HL-60 (cell line): ENCODE results near the gene MUC22.

Source experiments
- POLR2AphosphoS5 ChIP-seq: IDR thresholded peaks from 2 replicates; pipeline ENCODE4 v1.6.1; 2012; ENCODE audit warnings: low read depth
- TF ChIP-seq, protein P1 (sequence below): IDR thresholded peaks from one replicate; pipeline ENCODE4 v1.5.1; 2011; ENCODE audit warnings: low read length, control low read depth, inconsistent platforms; ENCODE audit not compliant: insufficient read depth
- TF ChIP-seq, protein P2 (sequence below): IDR thresholded peaks from 2 replicates; pipeline ENCODE4 v1.6.1; 2012; ENCODE audit warnings: low read depth; ENCODE audit not compliant: insufficient replicate concordance

- no peak for TF ChIP-seq POLR2AphosphoS5
- TF ChIP-seq, protein P1, sequence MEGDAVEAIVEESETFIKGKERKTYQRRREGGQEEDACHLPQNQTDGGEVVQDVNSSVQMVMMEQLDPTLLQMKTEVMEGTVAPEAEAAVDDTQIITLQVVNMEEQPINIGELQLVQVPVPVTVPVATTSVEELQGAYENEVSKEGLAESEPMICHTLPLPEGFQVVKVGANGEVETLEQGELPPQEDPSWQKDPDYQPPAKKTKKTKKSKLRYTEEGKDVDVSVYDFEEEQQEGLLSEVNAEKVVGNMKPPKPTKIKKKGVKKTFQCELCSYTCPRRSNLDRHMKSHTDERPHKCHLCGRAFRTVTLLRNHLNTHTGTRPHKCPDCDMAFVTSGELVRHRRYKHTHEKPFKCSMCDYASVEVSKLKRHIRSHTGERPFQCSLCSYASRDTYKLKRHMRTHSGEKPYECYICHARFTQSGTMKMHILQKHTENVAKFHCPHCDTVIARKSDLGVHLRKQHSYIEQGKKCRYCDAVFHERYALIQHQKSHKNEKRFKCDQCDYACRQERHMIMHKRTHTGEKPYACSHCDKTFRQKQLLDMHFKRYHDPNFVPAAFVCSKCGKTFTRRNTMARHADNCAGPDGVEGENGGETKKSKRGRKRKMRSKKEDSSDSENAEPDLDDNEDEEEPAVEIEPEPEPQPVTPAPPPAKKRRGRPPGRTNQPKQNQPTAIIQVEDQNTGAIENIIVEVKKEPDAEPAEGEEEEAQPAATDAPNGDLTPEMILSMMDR = no peak
- TF ChIP-seq, protein P2, sequence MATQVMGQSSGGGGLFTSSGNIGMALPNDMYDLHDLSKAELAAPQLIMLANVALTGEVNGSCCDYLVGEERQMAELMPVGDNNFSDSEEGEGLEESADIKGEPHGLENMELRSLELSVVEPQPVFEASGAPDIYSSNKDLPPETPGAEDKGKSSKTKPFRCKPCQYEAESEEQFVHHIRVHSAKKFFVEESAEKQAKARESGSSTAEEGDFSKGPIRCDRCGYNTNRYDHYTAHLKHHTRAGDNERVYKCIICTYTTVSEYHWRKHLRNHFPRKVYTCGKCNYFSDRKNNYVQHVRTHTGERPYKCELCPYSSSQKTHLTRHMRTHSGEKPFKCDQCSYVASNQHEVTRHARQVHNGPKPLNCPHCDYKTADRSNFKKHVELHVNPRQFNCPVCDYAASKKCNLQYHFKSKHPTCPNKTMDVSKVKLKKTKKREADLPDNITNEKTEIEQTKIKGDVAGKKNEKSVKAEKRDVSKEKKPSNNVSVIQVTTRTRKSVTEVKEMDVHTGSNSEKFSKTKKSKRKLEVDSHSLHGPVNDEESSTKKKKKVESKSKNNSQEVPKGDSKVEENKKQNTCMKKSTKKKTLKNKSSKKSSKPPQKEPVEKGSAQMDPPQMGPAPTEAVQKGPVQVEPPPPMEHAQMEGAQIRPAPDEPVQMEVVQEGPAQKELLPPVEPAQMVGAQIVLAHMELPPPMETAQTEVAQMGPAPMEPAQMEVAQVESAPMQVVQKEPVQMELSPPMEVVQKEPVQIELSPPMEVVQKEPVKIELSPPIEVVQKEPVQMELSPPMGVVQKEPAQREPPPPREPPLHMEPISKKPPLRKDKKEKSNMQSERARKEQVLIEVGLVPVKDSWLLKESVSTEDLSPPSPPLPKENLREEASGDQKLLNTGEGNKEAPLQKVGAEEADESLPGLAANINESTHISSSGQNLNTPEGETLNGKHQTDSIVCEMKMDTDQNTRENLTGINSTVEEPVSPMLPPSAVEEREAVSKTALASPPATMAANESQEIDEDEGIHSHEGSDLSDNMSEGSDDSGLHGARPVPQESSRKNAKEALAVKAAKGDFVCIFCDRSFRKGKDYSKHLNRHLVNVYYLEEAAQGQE = no peak
Observed at GRCh38 chr6:31016659-31017299, 6.5 kb downstream of the MUC22 start.
